ENCODE results near the gene PLPP3. TPM values are rescaled to one million over a fixed set of nuclear protein-coding genes. Genes with fewer than 3 reads are reported as not detected.

Gene PLPP3
- total RNA-seq, 1 experiment from 2014 or later: 33.8 TPM

- Histone ChIP-seq H3K27me3 (ENCODE audit: control insufficient read depth, insufficient read depth, low read length) (no peaks in the 10 kb centered on the region; the same call in 1 of the 2 replicates), H3K4me3 (ENCODE audit: insufficient read depth, low read depth, low read length) (no peak overlapping the region), H3K36me3 (replicated peaks; ENCODE audit: control insufficient read depth, insufficient read depth, low read length) (no peaks in the 10 kb centered on the region)
- DNase-seq: peak; percentile 42
Observed at GRCh38 chr1:56450004-56450666, 129.2 kb downstream of the PLPP3 start.

- Histone ChIP-seq H3K4me3 (ENCODE audit: insufficient read depth, low read depth, low read length) (no peak overlapping the region), H3K27me3 (ENCODE audit: control insufficient read depth, insufficient read depth, low read length) (no peaks in the 10 kb centered on the region; the same call in 1 of the 2 replicates), H3K36me3 (replicated peaks; ENCODE audit: control insufficient read depth, insufficient read depth, low read length) (no peaks in the 10 kb centered on the region)
- DNase-seq: no peak
Observed at GRCh38 chr1:56448529-56449300, 130.6 kb downstream of the PLPP3 start.

- Histone ChIP-seq H3K36me3 (replicated peaks; ENCODE audit: control insufficient read depth, insufficient read depth, low read length) (no peaks in the 10 kb centered on the region), H3K4me3 (ENCODE audit: insufficient read depth, low read depth, low read length) (no peak overlapping the region), H3K27me3 (ENCODE audit: control insufficient read depth, insufficient read depth, low read length) (no peaks in the 10 kb centered on the region; the same call in 1 of the 2 replicates)
- no peak for DNase-seq
Observed at GRCh38 chr1:56447823-56448222, 131.5 kb downstream of the PLPP3 start.

GRCh38 chr1:56446531-56447098, 132.7 kb downstream of the PLPP3 start:
- H3K4me3 ChIP-seq (ENCODE audit: insufficient read depth, low read depth, low read length): no peak overlapping the region
- no peak for DNase-seq
- H3K27me3 ChIP-seq (ENCODE audit: control insufficient read depth, insufficient read depth, low read length): no peaks in the 10 kb centered on the region; the same call in 1 of the 2 replicates
- no peaks in the 10 kb centered on the region for H3K36me3 ChIP-seq (replicated peaks; ENCODE audit: control insufficient read depth, insufficient read depth, low read length)

GRCh38 chr1:56444960-56445646, 134.3 kb downstream of the PLPP3 start:
- H3K27me3 ChIP-seq (ENCODE audit: control insufficient read depth, insufficient read depth, low read length): no peaks in the 10 kb centered on the region; the same call in 1 of the 2 replicates
- H3K4me3 ChIP-seq (ENCODE audit: insufficient read depth, low read depth, low read length): no peak overlapping the region
- no peaks in the 10 kb centered on the region for H3K36me3 ChIP-seq (replicated peaks; ENCODE audit: control insufficient read depth, insufficient read depth, low read length)
- no peak for DNase-seq

Other genes starting within 250 kb of the PLPP3 start
- gene PRKAA2, start 65.8 kb upstream of the PLPP3 start, total RNA-seq (2014; rRNA removed; shearing (Covaris generic)): 3.2 and 5.7 TPM in 2 replicates
- not detected in 2 replicates for gene FYB2, start 239.8 kb upstream of the PLPP3 start, total RNA-seq (2014; rRNA removed; shearing (Covaris generic))